ENCODE data around the gene BSCL2. TPM values are rescaled to one million over a fixed set of nuclear protein-coding genes. Genes with fewer than 3 reads are reported as not detected.

Gene BSCL2
- total RNA-seq, 1 experiment from 2014 or later = 82.1 TPM

DNA sequence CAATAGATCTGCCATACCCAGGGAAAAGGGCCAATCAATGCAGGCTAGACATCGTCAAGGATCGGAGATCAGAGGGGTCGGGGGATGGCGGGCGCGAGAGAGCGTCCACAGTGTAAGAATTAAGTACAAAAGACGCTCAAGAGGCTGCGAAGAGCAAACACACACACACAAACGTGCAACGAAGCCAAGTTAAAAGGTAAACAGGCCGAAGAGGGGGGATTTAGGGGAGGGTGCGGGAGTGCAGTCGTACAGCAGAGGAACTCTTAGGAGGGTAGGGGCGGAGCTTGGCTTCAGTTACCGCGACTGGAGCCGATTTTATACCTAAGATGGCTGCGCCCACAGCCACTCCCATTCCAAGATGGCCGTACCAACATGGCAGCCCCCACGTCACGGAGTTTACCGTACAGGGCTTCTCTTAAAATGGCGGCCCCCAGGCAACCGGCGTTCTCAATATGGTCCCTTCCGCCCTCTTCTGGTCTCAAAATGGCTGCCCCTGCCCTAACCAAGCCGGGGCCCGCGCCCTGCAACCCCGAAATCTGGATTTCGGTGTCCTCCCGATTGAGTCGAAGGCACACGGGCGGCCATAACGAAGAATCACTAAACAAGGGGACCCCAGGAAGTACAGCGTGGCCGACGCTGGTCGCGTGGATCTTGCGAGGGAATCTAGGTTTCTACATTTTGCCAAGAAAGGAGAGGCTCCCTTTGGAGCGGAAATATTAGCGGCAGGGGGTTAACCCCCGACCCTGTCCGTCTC, 2.2 kb upstream of the BSCL2 start:
- ChIA-PET CTCF (no interaction called here), POLR2A (no interaction called here)
- DNase-seq (ENCODE audit: low read depth, low spot score) = no peak
- peaks cover 8% of the 10 kb centered on the region for H3K36me3 ChIP-seq (ENCODE audit: control insufficient read depth, insufficient read depth, low read length)
- BruUV-seq (replicated peaks) = no TSS peak
- H3K4me1 ChIP-seq (ENCODE audit: control insufficient read depth, insufficient read depth, low read length) = peaks cover 27% of the 10 kb centered on the region
- H3K9me3 ChIP-seq (ENCODE audit: control insufficient read depth, insufficient read depth, low read depth, low read length) = no peaks in the 10 kb centered on the region
- peak; percentile 53 for ATAC-seq
- in situ Hi-C loops (cut with HindIII; ENCODE audit: low pct_unique_long_range_greater_than_20kb, low sequenced_read_pairs) (no loop called here), intact Hi-C loops (cut with micrococcal nuclease; ENCODE audit: unreplicated experiment) (no loop called here)
- peak overlapping the region; percentile 83 for H3K27ac ChIP-seq (ENCODE audit: low read length)
- H3K4me3 ChIP-seq (ENCODE audit: low read depth in 2 of 2, low read length in 2 of 2) = peak overlapping the region; percentile 39 to 56
- TF ChIP-seq, protein P1, sequence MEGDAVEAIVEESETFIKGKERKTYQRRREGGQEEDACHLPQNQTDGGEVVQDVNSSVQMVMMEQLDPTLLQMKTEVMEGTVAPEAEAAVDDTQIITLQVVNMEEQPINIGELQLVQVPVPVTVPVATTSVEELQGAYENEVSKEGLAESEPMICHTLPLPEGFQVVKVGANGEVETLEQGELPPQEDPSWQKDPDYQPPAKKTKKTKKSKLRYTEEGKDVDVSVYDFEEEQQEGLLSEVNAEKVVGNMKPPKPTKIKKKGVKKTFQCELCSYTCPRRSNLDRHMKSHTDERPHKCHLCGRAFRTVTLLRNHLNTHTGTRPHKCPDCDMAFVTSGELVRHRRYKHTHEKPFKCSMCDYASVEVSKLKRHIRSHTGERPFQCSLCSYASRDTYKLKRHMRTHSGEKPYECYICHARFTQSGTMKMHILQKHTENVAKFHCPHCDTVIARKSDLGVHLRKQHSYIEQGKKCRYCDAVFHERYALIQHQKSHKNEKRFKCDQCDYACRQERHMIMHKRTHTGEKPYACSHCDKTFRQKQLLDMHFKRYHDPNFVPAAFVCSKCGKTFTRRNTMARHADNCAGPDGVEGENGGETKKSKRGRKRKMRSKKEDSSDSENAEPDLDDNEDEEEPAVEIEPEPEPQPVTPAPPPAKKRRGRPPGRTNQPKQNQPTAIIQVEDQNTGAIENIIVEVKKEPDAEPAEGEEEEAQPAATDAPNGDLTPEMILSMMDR (IDR thresholded peaks at IDR 0.05) = no peak
- TF ChIP-seq POLR2AphosphoS5 (IDR thresholded peaks at IDR 0.05; ENCODE audit: low read depth, low read length) (peak; percentile 76), TCF7L2 (IDR thresholded peaks at IDR 0.05; ENCODE audit: low read depth, low read length) (peak; percentile 56)
- H3K27me3 ChIP-seq (ENCODE audit: control insufficient read depth, insufficient read depth, low read length) = no peaks in the 10 kb centered on the region

DNA sequence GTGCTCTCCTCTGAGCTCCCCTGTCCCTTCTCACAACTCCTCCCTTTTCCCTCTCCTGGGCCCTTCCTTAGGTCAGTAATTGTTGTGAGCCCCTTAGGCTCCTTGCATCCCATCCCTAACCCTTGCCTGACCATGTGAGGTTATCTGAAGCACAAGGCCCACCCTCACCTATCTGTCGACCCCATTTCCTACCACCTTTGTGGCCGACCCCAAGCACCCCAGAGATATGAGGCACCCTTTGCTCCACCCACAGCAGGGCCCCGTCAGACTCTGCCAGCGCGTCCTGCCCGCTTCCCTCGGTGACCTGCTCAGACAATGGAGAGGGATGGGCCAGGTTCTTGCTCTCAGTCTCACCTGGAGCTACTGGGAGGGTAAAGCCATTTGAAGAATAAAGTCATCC, 1.6 kb upstream of the BSCL2 start:
- peak overlapping the region; percentile 83 for H3K27ac ChIP-seq (ENCODE audit: low read length)
- in situ Hi-C loops (cut with HindIII; ENCODE audit: low pct_unique_long_range_greater_than_20kb, low sequenced_read_pairs) (no loop called here), intact Hi-C loops (cut with micrococcal nuclease; ENCODE audit: unreplicated experiment) (no loop called here)
- no TSS peak for BruUV-seq (replicated peaks)
- peak overlapping the region; percentile 39 to 56 for H3K4me3 ChIP-seq (ENCODE audit: low read depth in 2 of 2, low read length in 2 of 2)
- H3K27me3 ChIP-seq (ENCODE audit: control insufficient read depth, insufficient read depth, low read length) = no peaks in the 10 kb centered on the region
- DNase-seq (ENCODE audit: low read depth, low spot score) = no peak
- no peak for ATAC-seq
- no peaks in the 10 kb centered on the region for H3K9me3 ChIP-seq (ENCODE audit: control insufficient read depth, insufficient read depth, low read depth, low read length)
- TF ChIP-seq SIN3A (IDR thresholded peaks at IDR 0.05; ENCODE audit: borderline replicate concordance, insufficient read depth, low read depth, low read length) (no peak), TCF7L2 (IDR thresholded peaks at IDR 0.05; ENCODE audit: low read depth, low read length) (no peak), POLR2AphosphoS5 (IDR thresholded peaks at IDR 0.05; ENCODE audit: low read depth, low read length) (no peak)
- TF ChIP-seq, protein P2, sequence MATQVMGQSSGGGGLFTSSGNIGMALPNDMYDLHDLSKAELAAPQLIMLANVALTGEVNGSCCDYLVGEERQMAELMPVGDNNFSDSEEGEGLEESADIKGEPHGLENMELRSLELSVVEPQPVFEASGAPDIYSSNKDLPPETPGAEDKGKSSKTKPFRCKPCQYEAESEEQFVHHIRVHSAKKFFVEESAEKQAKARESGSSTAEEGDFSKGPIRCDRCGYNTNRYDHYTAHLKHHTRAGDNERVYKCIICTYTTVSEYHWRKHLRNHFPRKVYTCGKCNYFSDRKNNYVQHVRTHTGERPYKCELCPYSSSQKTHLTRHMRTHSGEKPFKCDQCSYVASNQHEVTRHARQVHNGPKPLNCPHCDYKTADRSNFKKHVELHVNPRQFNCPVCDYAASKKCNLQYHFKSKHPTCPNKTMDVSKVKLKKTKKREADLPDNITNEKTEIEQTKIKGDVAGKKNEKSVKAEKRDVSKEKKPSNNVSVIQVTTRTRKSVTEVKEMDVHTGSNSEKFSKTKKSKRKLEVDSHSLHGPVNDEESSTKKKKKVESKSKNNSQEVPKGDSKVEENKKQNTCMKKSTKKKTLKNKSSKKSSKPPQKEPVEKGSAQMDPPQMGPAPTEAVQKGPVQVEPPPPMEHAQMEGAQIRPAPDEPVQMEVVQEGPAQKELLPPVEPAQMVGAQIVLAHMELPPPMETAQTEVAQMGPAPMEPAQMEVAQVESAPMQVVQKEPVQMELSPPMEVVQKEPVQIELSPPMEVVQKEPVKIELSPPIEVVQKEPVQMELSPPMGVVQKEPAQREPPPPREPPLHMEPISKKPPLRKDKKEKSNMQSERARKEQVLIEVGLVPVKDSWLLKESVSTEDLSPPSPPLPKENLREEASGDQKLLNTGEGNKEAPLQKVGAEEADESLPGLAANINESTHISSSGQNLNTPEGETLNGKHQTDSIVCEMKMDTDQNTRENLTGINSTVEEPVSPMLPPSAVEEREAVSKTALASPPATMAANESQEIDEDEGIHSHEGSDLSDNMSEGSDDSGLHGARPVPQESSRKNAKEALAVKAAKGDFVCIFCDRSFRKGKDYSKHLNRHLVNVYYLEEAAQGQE (IDR thresholded peaks at IDR 0.05; ENCODE audit: insufficient read depth in 1 of 2, low read depth in 2 of 2, low read length in 1 of 2) = no peak
- TF ChIP-seq, protein P1 (IDR thresholded peaks at IDR 0.05) = no peak
- ChIA-PET CTCF (no interaction called here), POLR2A (no interaction called here)
- peaks cover 27% of the 10 kb centered on the region for H3K4me1 ChIP-seq (ENCODE audit: control insufficient read depth, insufficient read depth, low read length)
- peaks cover 8% of the 10 kb centered on the region for H3K36me3 ChIP-seq (ENCODE audit: control insufficient read depth, insufficient read depth, low read length)

Measured in Panc1 (cell line).